NCI-H2171 treated with DMSO at 0.1 percent for 48 hours (cell line): ENCODE data around the gene RPP25L.

Source experiments
- DNase-seq: peaks from one replicate; lab custom pipeline; 2025; lab: John Stamatoyannopoulos, UW

Gene RPP25L

DNA sequence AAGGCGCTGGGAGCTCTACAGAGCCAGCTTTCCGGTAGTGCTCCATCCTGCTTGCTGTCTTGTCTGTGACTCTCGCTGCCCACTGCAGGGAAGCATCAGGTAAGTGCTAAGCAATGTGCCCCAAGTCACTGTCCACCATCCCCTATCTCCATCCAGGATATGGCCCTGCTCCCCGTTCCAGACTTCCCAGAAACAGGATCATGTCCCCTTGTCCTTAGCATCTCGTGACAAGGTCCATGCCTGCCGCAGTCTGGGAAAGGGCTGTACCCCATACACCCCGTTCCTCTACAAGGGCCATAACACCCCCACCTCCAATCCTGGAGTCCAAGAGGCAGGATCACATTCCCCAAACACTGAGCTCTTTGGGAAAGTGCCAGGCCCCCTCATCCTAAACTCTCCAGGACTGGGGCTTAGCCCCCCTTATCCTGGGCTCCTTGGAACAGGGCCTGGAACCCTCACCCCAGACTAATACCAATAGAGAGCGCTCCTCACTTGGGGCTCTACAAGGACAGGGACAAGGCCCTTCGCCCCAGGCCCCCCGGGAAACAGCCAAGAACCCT is 566 bp downstream of the RPP25L start:
- no peak for DNase-seq

DNA sequence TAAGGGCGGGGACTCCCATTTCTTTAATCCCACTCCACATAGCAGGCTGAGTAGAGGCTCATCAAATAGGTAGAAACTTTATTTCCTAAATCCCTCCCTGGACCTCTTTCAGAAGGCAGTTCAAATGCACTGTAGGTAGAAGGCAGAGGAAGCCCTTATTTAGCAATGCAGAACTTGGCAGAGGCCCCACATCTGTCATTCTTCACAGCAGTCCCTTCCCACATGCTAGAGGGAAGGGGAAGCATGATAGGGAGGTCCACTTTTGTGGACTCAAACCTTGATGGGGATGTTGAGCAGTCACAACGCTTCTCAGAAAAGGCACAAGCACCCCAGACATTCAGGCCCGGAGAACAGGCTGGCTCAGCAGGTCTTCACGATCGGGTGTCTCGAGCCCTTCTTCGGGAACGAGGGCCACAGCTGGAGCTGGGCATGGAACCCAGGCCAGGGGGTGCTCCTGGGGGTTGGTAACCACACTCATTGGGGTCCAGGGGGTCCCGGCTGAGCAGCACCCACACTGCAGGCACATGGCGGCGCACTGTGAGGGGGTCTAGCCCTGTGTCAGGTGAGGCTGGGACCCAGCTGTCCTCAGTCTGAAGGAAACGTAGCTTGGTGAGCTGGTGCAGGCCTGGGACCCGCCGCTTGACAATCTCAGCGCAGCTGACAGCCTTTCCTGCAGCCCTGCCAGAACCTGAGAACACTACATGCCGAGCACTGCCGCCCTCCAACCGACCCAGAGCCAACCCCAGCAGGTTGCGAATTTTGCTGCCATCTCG is 1.3 kb downstream of the RPP25L start:
- no peak for DNase-seq

DNA sequence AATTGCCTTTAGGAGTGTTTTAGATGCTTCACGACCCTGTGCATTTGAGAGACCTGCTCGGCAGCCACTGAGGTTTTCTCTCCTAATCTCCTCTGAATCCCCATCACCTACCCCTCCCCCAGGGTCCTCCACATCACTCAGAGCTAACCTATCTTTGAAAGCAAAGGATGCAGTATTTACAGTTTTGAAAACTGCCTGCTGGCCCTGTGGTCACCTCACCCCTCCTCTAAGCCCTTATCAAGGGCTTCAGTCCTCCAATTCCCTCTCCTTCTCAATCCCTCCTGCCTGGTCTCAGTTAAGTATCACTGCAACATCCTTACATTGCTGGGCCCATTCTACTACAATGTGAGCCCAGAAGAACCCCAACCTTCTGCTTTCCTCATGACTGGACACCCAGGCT is 4.6 kb downstream of the RPP25L start:
- no peak for DNase-seq

DNA sequence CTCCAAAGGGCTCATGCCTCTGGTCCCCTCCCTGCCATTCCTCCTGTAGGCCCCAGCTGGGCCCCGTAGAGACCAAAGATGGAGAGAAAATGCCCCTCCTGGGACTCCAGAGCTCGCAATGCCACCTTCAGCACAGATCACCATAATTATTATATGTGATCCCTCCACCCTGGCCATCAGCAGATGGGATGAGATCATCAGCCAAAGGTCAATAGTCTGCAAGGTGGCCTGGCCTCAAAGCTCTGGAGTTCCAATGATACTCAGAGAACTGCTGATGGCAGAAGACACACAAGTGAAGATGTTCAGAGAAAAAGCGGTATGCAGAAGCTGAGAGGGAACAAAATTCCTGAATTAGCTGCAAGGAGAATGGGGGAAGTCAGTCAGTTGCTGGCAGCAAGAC is 5.0 kb downstream of the RPP25L start:
- DNase-seq, result no peak

DNA sequence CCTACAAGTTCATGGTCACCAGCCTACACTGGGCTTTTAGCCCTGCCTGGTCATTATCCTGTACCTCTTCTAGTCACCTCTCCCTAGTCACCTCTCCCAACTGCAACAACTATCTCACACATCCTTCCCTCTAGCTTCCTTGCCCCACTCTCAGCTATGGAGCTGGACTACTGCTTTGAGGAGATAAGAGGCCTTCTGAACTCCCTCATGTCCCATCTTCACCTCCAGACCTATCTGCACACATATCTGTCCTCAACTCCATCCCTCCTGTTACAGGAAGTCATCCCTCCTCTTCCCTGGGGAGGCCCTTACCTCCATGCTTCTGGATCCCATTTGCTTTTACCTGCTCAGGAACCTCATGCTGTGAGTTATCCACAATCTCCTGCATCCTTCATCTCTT is 5.7 kb downstream of the RPP25L start:
- DNase-seq, result no peak

DNA sequence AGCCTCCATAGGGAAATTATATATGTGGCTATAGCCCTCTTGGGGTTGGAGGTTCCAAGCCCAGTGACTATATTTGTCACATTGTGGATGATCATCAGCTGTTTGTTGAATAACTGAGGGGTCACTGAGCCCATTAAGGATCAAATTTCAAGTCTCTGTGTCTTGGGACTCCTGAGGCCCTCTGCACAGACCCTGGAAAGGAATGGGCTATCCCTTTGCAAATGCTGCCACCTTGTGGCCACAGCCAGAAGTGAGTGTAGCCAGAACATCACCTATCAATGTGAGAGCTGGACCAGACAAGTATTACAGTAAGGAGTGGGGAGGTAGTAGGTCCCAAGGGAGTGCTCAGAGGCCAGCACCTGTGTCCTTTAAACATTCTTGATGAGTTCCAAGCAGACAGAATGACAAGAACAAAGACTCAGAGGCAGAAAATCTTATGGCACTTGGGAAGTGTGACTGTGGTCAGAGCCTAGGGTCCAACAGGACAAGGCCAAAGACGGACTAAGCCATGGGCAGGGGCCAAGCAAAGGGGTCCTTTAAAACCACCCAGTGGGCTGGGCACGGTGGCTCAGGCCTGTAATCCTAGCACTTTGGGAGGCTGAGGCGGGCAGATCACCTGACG is 8.2 kb downstream of the RPP25L start:
- peak; percentile 48 for DNase-seq

DNA sequence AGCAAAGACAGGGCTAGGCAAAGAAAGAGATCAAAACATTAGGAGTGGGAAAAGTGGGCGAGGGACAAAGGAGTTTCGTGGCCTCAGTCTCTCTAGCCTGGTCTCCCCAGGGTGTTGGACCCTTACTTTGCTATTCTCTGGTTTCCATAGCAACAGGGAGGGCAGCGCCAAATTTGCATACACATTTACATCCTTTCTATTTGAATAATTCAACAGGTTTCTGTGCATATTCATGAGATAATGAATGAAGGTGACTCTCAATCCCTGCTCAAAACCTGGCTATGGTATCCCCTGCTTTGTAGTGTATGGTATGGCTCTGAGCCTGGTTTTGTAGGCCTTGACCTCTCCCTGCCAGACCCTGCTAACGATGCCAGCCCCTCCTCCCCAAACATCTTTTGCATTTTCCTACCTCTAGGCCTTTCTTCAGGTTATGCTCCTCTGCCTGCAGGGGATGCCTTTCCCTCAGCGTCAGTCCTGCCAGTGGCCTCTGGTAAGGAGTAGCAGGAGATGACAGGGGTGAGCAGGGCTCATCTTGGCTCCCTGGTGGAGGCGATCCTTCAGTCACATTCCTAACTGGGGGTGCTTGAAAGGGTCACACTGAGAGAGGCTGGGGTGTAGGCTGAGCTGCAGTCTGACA is 9.8 kb downstream of the RPP25L start:
- no peak for DNase-seq

DNA sequence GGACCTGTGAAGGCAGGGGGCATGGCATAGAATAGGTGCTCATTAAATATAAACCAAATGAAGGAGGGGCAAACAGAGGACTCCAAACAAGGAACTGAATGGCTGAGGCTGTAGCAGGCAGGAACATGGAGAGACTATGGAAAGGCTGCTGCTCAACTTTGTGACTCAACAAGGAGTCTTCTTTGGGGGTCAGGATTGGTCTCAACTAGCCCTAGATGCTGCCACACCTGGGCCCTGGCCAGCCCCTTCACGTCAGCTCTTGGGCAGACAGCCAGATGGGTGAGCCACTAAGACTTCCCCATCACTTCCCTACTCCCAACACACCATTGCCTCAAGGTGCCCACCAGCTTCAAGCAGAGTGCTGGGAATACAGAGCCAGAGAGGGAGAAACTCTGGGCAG is 11.0 kb downstream of the RPP25L start:
- DNase-seq, result no peak

DNA sequence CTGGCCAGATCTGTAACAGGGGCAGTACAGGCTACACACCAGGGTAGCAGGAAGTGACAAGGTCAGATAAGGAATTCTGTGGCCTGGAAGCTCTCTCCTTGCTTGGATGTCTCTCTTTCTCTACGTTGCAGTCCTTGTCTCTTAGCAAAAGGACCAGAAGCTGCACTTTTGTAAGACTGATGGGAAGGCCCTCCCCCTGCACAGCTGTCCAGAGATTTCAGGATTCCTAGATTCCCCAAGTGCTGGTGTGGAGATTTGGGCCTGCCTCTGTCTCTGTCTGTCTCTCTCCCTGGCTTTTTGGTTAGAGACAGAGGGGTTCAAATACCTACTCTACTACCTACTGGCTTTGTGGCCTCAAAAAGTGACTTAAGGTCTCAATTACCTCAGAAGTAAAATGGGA is 12.4 kb downstream of the RPP25L start:
- DNase-seq, result no peak

DNA sequence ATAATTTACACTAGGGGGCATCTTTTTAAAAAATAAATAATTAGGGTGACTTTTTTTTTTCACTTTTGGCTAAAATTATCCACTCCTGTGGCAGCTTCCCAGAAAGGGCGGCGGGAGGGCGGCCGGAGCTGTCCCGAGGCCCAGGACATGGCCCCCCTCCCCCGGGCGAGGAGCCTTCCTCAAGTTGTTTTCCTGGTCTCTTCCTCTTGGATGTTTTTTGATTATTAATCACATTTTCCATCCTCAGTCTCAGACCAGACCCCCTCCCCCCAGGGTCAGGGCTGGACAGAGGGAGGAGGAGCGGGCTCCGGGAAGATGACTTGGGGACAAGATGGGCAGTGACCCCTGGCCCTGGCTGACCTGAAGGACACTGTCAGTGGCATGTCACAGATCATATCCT is 17.7 kb downstream of the RPP25L start:
- no peak for DNase-seq

DNA sequence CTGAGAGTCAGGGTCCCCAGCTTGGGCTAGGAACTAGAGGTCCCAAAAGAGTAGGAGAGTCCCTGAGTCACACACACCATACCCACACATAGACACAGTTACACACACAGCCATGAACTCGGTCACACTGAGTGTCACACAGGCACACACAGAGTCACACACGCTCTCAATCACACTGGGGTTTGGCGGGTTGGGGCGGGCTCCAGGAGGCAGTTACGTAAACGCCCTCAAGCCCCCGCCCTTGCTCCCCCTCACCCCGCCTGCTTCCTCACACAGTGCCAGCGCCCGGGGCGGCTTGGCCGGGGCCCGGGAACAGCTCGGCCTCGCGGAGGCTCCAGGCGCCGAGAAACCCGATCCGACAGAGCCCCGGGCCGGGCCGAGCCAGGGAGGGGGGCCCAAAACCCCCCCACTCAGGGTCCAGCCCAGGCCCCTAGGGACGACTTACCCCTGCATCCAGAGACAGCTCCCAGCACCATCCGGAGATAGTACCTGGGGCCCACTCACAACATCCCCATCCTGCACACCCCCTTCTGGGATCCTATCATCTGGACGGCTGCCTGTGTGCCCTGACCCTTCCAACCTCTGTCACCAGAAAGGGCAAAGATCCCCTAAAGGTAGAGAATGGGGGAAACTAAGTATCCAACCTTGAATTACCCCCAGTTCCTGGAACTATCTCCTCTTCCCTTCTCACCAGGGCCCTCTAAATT is 18.8 kb downstream of the RPP25L start:
- peak; percentile 14 for DNase-seq

DNA sequence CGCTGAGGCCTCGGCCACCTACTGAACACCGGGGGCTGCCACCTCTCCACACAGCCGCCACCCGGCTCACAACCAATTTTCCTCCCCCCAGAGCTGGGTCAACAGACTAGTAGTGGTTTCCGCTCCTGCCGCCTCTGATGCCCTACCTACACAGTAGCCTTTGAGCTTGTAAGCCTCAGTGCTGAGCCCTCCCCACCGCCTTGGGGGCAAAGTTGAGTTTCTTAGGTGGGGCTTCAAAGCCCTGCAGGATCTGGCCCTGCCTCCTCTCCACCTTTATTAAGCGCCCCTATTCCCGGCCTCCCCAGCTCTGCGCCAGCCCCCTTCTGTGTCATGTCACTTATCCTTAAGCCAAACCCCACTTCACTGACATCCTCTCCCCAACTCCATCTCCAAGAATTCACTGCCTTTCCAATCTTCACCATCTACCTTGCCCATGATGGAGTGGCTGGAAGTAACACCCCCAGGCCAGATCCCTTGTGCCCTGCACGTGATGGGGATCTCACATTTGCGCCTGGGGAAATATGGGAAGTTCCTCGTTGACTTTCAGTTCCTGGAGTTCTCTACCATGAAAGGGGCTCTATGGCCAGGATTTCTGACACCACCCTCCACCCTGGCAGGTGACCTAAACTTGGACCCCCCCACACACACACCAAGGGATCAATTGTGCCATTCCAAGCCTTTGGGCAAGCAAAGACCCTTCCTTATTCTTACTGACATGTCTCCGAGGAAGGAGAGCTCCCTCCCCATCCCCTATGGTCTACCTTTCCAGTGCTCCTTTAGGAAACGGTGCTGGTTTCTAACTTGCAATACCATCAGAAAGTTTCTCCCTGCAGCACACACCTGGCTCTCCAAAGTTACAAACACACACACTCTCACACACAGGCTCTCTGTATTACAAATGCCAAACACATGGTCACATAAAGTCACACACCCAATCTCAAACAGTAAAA is 19.7 kb downstream of the RPP25L start:
- DNase-seq, result no peak

DNA sequence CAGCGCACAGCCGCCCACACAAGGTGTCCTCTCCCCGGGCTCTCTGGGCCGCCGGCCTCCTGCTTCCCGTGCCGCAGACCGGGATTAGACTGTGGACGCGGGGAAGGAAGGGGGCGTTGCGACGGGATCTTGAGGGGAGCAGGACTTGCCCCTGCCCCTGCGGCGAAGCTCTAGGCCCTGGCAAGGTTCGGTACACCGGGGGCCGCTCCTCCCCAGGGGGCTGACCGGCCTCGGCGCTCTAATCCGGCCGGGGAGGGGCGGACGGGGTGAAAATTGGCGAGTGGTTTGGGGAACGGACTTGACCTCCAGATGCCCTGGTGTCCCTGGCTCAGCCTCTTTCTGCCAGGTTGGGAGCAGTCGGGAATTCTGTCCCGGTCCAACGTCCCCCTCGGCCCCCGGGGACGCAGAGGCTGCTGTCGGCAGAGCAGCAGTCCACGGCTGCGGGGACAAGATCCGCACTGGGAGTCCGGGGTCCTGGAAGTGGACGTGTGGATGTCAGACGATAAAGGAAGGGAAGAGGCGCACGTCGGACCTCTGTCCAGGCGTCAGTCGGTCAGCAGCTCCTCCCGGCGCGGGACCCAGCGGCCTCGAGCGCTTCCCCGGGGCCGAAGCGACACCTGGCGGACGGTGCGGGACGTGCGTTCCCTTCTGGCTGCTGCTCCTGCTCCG is 20.5 kb downstream of the RPP25L start:
- DNase-seq, result peak; percentile 21

DNA sequence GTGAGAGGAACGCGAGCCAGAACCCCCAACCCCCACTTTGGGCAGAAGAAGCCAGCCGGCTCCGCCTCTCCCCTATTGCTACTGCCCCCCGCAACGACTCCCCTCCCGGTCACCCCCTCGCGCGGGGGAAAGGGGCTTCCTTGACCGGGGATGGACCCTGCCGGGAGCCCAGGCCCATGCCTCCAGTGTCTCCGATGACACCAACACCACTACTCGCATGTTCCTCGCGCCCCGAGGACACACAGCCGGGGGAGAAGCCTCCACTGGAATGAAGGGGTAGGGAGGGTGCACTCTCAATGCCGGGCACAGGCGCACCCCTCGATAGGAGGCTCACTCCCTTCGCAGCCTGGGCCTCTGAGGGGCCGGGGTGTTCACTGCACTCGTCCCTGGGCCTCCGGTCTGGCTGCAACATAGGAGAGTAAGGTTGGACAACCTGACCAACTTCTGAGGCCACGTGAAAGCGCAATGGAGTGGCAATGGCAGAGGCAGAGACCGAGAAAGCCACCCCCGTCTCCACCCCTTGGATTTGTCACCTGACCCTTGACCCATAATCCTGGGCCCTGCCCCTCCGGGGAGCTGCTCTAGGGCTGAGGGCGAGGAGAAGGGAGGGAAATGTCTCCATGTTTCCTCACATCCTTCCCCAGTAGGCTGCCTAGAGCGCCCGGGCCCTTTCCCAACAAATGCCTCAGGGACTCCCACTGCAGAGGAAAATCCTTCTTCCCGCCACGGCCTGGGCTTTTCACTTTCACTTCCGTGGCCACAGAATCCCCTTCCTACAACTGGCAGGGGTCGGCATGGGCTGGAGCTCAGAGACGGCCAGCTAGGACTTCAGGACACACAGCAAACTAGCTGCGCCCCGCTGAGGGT is 21.3 kb downstream of the RPP25L start:
- DNase-seq, result no peak

DNA sequence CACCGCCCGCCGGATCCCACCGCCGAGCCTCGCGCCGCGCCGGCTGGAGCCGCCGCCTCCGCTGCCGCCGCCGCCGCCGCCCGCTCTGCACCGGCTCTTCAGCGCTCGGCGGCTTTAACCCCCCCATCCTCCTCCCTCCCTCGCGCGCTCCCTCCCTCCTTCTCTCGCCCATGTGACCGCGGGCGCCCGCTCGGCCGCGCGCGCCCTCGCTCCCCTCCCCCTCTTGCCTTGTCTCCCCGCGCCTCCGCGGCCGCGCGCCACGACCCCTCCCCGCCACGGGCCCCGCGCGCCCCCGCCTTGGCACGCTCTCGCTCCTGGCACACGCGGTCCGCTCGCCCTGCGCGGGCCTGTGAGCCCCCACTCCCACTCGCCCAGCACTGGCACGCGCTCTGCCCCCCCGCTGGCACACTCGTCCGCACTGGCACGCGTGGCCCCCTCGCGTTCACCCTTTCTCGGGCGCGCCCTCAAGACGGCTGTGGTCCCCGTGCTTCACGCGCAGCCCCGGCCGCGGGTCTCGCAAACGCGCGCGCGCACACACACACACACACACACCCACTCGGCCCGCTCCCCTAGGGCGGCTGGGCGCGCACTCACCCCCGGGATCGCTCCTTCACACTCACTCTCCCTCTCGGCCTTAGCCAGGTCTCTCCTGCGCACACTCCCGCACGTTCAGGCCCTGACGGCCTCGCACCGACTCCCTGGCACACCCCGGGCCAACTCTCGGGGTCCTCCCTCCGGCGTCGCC is 22.1 kb downstream of the RPP25L start, which contains the start of gene CNTFR:
Gene CNTFR, minus strand, starts transcription at position 89 of the 745 bp plus-strand sequence. CDS start 20,743 bp downstream, outside the sequence.
- DNase-seq, result peak; percentile 31

DNA sequence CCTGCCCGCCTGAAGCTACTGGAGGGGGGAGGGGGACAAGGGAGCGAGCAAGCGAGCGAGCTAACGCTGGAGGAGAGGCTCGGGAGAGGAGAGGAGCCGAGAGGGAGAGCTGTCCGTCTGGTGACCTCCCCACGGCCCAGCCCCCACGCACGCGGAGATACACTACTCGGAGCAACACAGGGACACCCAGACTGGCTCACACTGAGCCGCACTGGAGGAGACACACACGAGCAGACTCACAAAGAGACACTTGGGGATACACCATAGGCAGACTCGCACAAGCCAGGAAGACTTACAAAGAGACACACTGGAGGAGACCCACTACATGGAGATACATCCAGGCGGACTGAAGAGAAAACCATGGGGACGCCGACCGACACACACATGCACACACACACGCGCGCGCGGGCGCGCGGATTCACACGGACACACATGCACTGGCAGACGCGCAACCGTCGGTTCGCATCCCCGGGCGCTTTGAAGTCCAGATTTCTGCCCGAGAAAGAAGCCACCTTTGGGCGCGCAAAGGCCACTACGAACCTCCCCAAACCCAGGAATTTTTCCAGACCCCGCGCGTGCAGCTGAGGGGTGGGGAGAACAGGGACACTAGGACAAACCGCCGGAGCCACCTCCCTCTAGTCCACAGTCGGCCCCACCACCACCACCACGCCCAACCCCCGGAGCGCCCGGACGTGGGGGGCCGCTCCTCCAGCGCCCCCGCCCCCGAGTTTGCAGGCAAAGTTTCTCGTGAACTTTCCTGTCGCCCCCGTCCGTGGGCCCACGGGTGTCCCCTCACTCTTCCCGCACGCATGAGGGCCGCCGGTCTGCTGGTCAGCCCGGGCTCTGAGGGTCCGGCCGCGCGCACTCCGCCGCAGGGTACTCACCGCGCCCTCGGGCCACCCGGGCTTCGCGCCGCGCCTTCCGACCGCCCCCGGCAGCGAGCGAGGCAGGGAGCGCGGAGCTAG is 22.9 kb downstream of the RPP25L start:
- peak; percentile 4 for DNase-seq

DNA sequence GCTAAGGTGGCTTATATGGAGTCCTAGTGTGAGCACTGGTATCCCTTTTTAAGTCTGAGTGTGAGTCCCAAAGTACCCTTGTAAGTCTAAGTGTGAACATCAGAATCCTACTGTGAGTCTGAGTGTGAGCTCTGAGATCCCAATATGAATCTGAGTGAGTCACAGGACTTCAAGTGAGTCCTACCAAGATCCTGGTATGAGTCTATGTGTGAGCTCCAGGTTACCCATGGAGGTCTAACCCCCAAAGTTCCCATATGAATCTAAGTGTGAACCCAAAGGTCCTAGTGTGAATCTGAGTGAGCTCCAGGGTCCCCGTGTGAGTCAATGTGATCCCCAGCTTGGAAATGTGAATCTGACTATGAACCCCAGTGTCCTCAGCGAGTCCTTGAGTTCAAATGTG is 24.6 kb downstream of the RPP25L start:
- DNase-seq, result no peak
